HPDE6-E6E7 (cell line): ENCODE measurements around the gene MYADML2.

Source experiments
- DNase-seq: peaks from one replicate; pipeline ENCODE4 v3.0.0; 2011; ENCODE audit warnings: missing footprints; ENCODE audit errors: extremely low spot score

MYADML2 gene

GRCh38 chr17:81978524-81979298 lies 31.7 kb upstream of the MYADML2 start:
- no peak for DNase-seq

- peak; percentile 80 for DNase-seq
Observed at GRCh38 chr17:81977211-81977808, 30.3 kb upstream of the MYADML2 start, which contains the start of gene ASPSCR1. Gene ASPSCR1, plus strand, starts transcription at chr17:81977629. Its CDS starts 18 bp downstream, at chr17:81977647.

GRCh38 chr17:81976332-81977210 lies 29.5 kb upstream of the MYADML2 start:
- DNase-seq = no peak

GRCh38 chr17:81973432-81973831 lies 26.4 kb upstream of the MYADML2 start:
- DNase-seq = no peak

- DNase-seq = no peak
Observed at GRCh38 chr17:81968850-81969812, 22.1 kb upstream of the MYADML2 start.

- no peak for DNase-seq
Observed at GRCh38 chr17:81968396-81968745, 21.3 kb upstream of the MYADML2 start.

- DNase-seq = no peak
Observed at GRCh38 chr17:81967533-81968395, 20.7 kb upstream of the MYADML2 start.

- DNase-seq = no peak
Observed at GRCh38 chr17:81967244-81967532, 20.2 kb upstream of the MYADML2 start.

GRCh38 chr17:81966343-81967243 lies 19.6 kb upstream of the MYADML2 start:
- no peak for DNase-seq

GRCh38 chr17:81964081-81964849 lies 17.2 kb upstream of the MYADML2 start:
- DNase-seq = no peak

GRCh38 chr17:81962499-81963441 lies 15.7 kb upstream of the MYADML2 start:
- DNase-seq = no peak

- DNase-seq = no peak
Observed at GRCh38 chr17:81961521-81962498, 14.8 kb upstream of the MYADML2 start.

- DNase-seq = no peak
Observed at GRCh38 chr17:81961087-81961511, 14.1 kb upstream of the MYADML2 start, which contains the start of gene NOTUM. Gene NOTUM, minus strand, starts transcription at chr17:81961187. Its CDS starts 278 bp downstream, at chr17:81960909.

- no peak for DNase-seq
Observed at GRCh38 chr17:81960130-81960958, 13.3 kb upstream of the MYADML2 start.
